Mammary epithelial cell (primary cell): ENCODE results near the gene DOK5.

ENCODE experiments used
- CTCF ChIP-seq, 2 donors: IDR thresholded peaks in 1 of 2; conservative IDR thresholded peaks in 1 of 2; 2 replicates each; pipeline ENCODE4 v1.5.1; 2011 to 2012; ENCODE audit warnings: inconsistent platforms in 2 of 2, low read length in 2 of 2, mild to moderate bottlenecking in 2 of 2, control low read depth in 1 of 2, low read depth in 1 of 2; ENCODE audit not compliant: insufficient read depth in 1 of 2; ENCODE audit errors: extremely low read depth in 1 of 2
- EZH2 ChIP-seq: IDR thresholded peaks from 2 replicates; pipeline ENCODE4 v1.6.1; 2012; ENCODE audit warnings: low read length, inconsistent platforms, borderline replicate concordance

DNA sequence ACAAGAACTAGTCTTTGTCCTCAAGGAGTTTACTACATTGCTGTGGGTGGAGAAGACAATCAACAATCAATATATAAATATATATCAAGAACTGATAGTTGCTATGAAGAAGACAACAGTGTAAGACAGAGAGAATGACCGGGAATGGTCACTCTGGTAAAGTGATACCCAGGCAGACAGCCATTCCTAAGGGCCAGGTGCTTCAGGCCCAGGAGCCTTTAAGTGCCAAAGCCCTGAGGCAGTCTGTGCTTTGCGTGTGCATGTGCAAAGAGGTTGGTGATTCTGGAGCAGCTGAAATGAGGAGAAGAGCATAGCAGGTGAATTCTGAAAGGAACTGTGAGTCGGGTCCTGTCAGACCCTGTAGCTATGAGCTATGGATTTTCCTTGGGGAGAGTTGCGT, 154.2 kb downstream of the DOK5 start:
- no peak for TF ChIP-seq CTCF (conservative IDR thresholded peaks at IDR 0.05 in 1 of 2, IDR thresholded peaks at IDR 0.05 in 1 of 2; ENCODE audit: extremely low read depth in 1 of 2, insufficient read depth in 1 of 2, low read depth in 1 of 2, low read length in 2 of 2)
- no peak for TF ChIP-seq EZH2
